K562 (cell line): ENCODE data around the gene RHBG. TPM values are rescaled to one million over a fixed set of nuclear protein-coding genes. Genes with fewer than 3 reads are reported as not detected.

Experiments used
- ATAC-seq: fragments of 200-7000 bp; cut with Tn5 transposase; 3 replicates; pipeline ENCODE4 v1.9.1; 2020; ENCODE audit warnings: moderate library complexity
- BruUV-seq: library from RNA; stranded (reverse); fragments of 400-500 nt; replicated peaks from 2 replicates; lab custom pipeline; 2021; lab: Mats Ljungman, UMichigan
- CTCF ChIA-PET: fragments of 300-600 bp; formaldehyde crosslinking; extraction: SDS; loops from one replicate; lab custom pipeline; 2021; ENCODE audit warnings: low intra/inter-chr PET ratio; lab: Yijun Ruan, JAX
- POLR2A ChIA-PET: fragments of 300-600, 350-650 bp; sonication (Branson Sonifier 250); formaldehyde crosslinking; extraction: SDS; loops from one replicate; lab custom pipeline; 2021; ENCODE audit warnings: antibody characterized with exemption, inconsistent platforms; lab: Yijun Ruan, JAX
- DNase-seq, 4 experiments: peaks; one replicate each; pipeline versions ENCODE4 v3.0.0 to v3.0.0-alpha.2; 2011 to 2018; ENCODE audit warnings: low spot score in 3 of 4, mixed read lengths in 3 of 4; ENCODE audit errors: extremely low read depth in 1 of 4
- FAIRE-seq: peaks from 2 replicates; lab custom pipeline; 2011; peaks lifted over from hg19 to GRCh38; lab: Jason Lieb, UNC
- H2AFZ ChIP-seq: 2 replicates; pipeline ENCODE4 v1.6.0; 2011; ENCODE audit warnings: low read depth, low read length, control low read depth, inconsistent platforms
- H3K27ac ChIP-seq: fragments of 200-600 bp; 3 replicates; pipeline ENCODE4 v1.8.0; 2011; ENCODE audit warnings: low read depth, mild to moderate bottlenecking, control low read depth, inconsistent platforms, low read length, moderate library complexity, mixed read lengths; ENCODE audit errors: extremely low read depth
- H3K27me3 ChIP-seq, 2 experiments: fragments of 300-600 bp in 1 of 2; 2 replicates in 1 of 2; 3 replicates in 1 of 2; pipeline versions ENCODE4 v1.6.0 to v1.8.0; 2011; ENCODE audit warnings: inconsistent platforms in 2 of 2, low read length in 2 of 2, mild to moderate bottlenecking in 1 of 2, mixed read lengths in 1 of 2, moderate library complexity in 1 of 2; ENCODE audit not compliant: control insufficient read depth in 2 of 2, insufficient read depth in 2 of 2
- H3K36me3 ChIP-seq: fragments of 300-600 bp; 3 replicates; pipeline ENCODE4 v1.8.0; 2011; ENCODE audit warnings: mild to moderate bottlenecking, low read length, inconsistent platforms; ENCODE audit not compliant: control insufficient read depth, insufficient read depth
- H3K4me1 ChIP-seq, 2 experiments: fragments of 200-600 bp in 1 of 2; replicated peaks in 1 of 2; 2 replicates in 1 of 2; 3 replicates in 1 of 2; pipeline versions ENCODE4 v1.5.1 to v1.8.0; 2011; ENCODE audit warnings: inconsistent platforms in 2 of 2, low read length in 2 of 2, mild to moderate bottlenecking in 1 of 2, mixed read lengths in 1 of 2, moderate library complexity in 1 of 2; ENCODE audit not compliant: control insufficient read depth in 2 of 2, insufficient read depth in 2 of 2
- H3K4me2 ChIP-seq: 2 replicates; pipeline ENCODE4 v1.6.1; 2011; ENCODE audit warnings: low read length, control low read depth, inconsistent platforms, mixed read lengths; ENCODE audit not compliant: insufficient read depth
- H3K4me3 ChIP-seq: fragments of 200-600 bp; sonication (generic), shearing (Covaris generic); 2 replicates; pipeline ENCODE4 v1.5.1; 2016; ENCODE audit warnings: control low read depth, inconsistent platforms
- H3K79me2 ChIP-seq: fragments of 200-600 bp; 3 replicates; pipeline ENCODE4 v1.8.0; 2011; ENCODE audit warnings: low read length, inconsistent platforms; ENCODE audit not compliant: control insufficient read depth, insufficient read depth
- H3K9ac ChIP-seq, 2 experiments: 2 replicates each; pipeline versions ENCODE4 v1.6.0 to v1.6.1; 2011; ENCODE audit warnings: low read depth in 2 of 2, low read length in 2 of 2, control low read depth in 1 of 2, inconsistent platforms in 1 of 2, mild to moderate bottlenecking in 1 of 2, mixed read lengths in 1 of 2; ENCODE audit not compliant: insufficient read depth in 1 of 2
- H3K9me1 ChIP-seq: one replicate; pipeline ENCODE4 v1.6.0; 2011; ENCODE audit warnings: inconsistent platforms, mild to moderate bottlenecking, low read length, moderate library complexity; ENCODE audit not compliant: control insufficient read depth, insufficient read depth
- H3K9me3 ChIP-seq: replicated peaks from 2 replicates; pipeline ENCODE4 v1.5.1; 2011; ENCODE audit warnings: low read depth, low read length, inconsistent platforms; ENCODE audit not compliant: control insufficient read depth, insufficient read depth
- H4K20me1 ChIP-seq: replicated peaks from 2 replicates; pipeline ENCODE4 v1.6.1; 2011; ENCODE audit warnings: low read length, inconsistent platforms, mixed read lengths; ENCODE audit not compliant: control insufficient read depth, insufficient read depth
- AFF1 ChIP-seq, 2 experiments: fragments of 450-650 bp; IDR thresholded peaks; 2 replicates each; pipeline ENCODE4 v1.6.1; 2018; ENCODE audit warnings: mild to moderate bottlenecking in 2 of 2, low read depth in 1 of 2; ENCODE audit not compliant: partially characterized antibody in 2 of 2
- CREM ChIP-seq: IDR thresholded peaks from 2 replicates; pipeline ENCODE4 v1.6.1; 2014; ENCODE audit warnings: antibody characterized with exemption, low read depth
- ETS1 ChIP-seq: conservative IDR thresholded peaks from 2 replicates; pipeline ENCODE4 v1.6.1; 2011; ENCODE audit warnings: low read depth, mild to moderate bottlenecking, low read length; ENCODE audit not compliant: control insufficient read depth
- EWSR1 ChIP-seq: fragments of 450-650 bp; IDR thresholded peaks from 2 replicates; pipeline ENCODE4 v1.6.1; 2018; ENCODE audit warnings: borderline replicate concordance, mild to moderate bottlenecking, low read depth, moderate library complexity; ENCODE audit not compliant: partially characterized antibody
- FOXK1 ChIP-seq: sonication (generic); formaldehyde crosslinking; IDR thresholded peaks from 2 replicates; pipeline ENCODE4 v1.8.0; 2022; ENCODE audit warnings: missing genetic modification reagents, mild to moderate bottlenecking, borderline replicate concordance
- NFATC3 ChIP-seq: fragments of 450-650 bp; IDR thresholded peaks from 2 replicates; pipeline ENCODE4 v1.6.1; 2017; ENCODE audit warnings: mild to moderate bottlenecking
- POLR2B ChIP-seq: fragments of 450-650 bp; IDR thresholded peaks from 2 replicates; pipeline ENCODE4 v1.6.1; 2018; ENCODE audit warnings: low read depth; ENCODE audit not compliant: partially characterized antibody
- SRSF7 ChIP-seq: fragments of 200-400 bp; formaldehyde crosslinking; optimal IDR thresholded peaks from 2 replicates; pipeline ENCODE3; 2017; ENCODE audit warnings: mild to moderate bottlenecking, low read depth, low read length
- ZNF583 ChIP-seq: fragments of 250-450 bp; sonication (Bioruptor Pico); IDR thresholded peaks from 2 replicates; pipeline ENCODE4 v1.4.0; 2020
- ZNF75A ChIP-seq: fragments of 450-650 bp; formaldehyde crosslinking; IDR thresholded peaks from 2 replicates; pipeline ENCODE4 v1.4.0; 2020; ENCODE audit warnings: mild to moderate bottlenecking
- WGBS: fragments of 100-300 bp; shearing (Covaris generic); methylation state at CpG from one replicate; pipeline ENCODE4 v1.1.6; 2016; ENCODE audit warnings: low coverage, mixed read lengths; ENCODE audit not compliant: insufficient coverage; ENCODE audit errors: missing lambda C conversion rate; 5-methylcytosine and 5-hydroxymethylcytosine counted together
- in situ Hi-C: fragments of 300-500 bp; cut with MboI; formaldehyde crosslinking; loops from 4 replicates; pipeline ENCODE4 v1.15.0; 2018; ENCODE audit warnings: inconsistent platforms, mixed read lengths
- intact Hi-C: fragments of 100-400 bp; cut with micrococcal nuclease; formaldehyde crosslinking; loops from 2 replicates; pipeline ENCODE4 v1.14.2; 2022
- polyA plus RNA-seq, 8 experiments: library from polyadenylated mRNA; depleted of rRNA in 4 of 8; stranded (reverse) in 5 of 8; unstranded in 3 of 8; fragments of >200 nt; fragmentation: Nextera tagmentation in 2 of 8; fragmentation: Illumina TruSeq in 1 of 8; extraction: Ambion mirVana in 2 of 8; extraction: Trizol in 1 of 8; gene quantifications; 2 replicates each; pipeline versions ENCODE4 v1.2.1 to v1.2.3, GENCODE V29; 2011 to 2014; ENCODE audit warnings: inconsistent platforms in 1 of 8, missing spikeins in 1 of 8
- total RNA-seq, 7 experiments: library from RNA; depleted of rRNA in 6 of 7; stranded (reverse); fragments of >200 nt in 6 of 7; fragmentation: Illumina TruSeq in 2 of 7; extraction: Trizol in 2 of 7; gene quantifications; 2 replicates each; pipeline versions ENCODE4 v1.2.1 to v1.2.3, GENCODE V29; 2011 to 2021; ENCODE audit warnings: low replicate concordance in 1 of 7

Gene RHBG
- total and polyA plus RNA-seq, 9 of the 15 experiments (the other 6 are each of a cell fraction or from before 2014, with no cell fraction given): not detected

- TF ChIP-seq AFF1 (IDR thresholded peaks at IDR 0.05; ENCODE audit: low read depth in 1 of 2, partially characterized antibody in 2 of 2) (no peak), FOXK1 (CRISPR knock-in tag) (no peak)
Observed at GRCh38 chr1:156431366-156431765, 62.4 kb downstream of the RHBG start (continued).

GRCh38 chr1:156431769-156432668 is 63.0 kb downstream of the RHBG start:
- Histone ChIP-seq H3K4me3 (no peak overlapping the region), H3K36me3 (no peaks in the 10 kb centered on the region), H3K27ac (no peak overlapping the region)
- TF ChIP-seq CREM: no peak
- TF ChIP-seq SRSF7: no peak
- no peak for TF ChIP-seq EWSR1
- no peak for TF ChIP-seq ZNF583
- no peak for TF ChIP-seq ZNF75A (CRISPR knock-in tag)
- no peak for TF ChIP-seq NFATC3
- no peak for TF ChIP-seq ETS1
- TF ChIP-seq POLR2B: no peak
- TF ChIP-seq, all 486 proteins: peak for 0
- DNase-seq (no peak), FAIRE-seq (no peak), ATAC-seq (no peak; the same call in 2 of the 3 replicates)
- Histone ChIP-seq H3K4me2 (peak overlapping the region; percentile 10; the same call in 1 of the 2 replicates), H3K27me3 (peaks cover 46 to 54% of the 10 kb centered on the region in 2 experiments), H3K9me1 (no peaks in the 10 kb centered on the region), H2AFZ (peak overlapping the region; percentile 49; the same call in 1 of the 2 replicates), H3K9ac (peak overlapping the region in 1 of 2 experiments; percentile 35; a peak in 1 of 4 replicates), H4K20me1 (no peaks in the 10 kb centered on the region), H3K9me3 (no peaks in the 10 kb centered on the region), H3K4me1 (peaks cover 15% of the 10 kb centered on the region in 2 experiments; a peak in 4 of 5 replicates), H3K79me2 (no peaks in the 10 kb centered on the region)
- intact Hi-C loops (no loop called here), in situ Hi-C loops (no loop called here)
- no TSS peak for BruUV-seq
- WGBS: 5% methylated on average over 12 of the region's 12 CpGs
- ChIA-PET CTCF (interaction anchor here (0.6 kb wide), 1 partner anchor 205 kb away, joined by 3 read pairs; no protein-coding TSS in a partner anchor), POLR2A (interaction anchor here (0.6 to 1.8 kb wide), 6 partner anchors 10 to 531 kb away, joined by 3 to 7 read pairs (median 3); no protein-coding TSS in a partner anchor)
